ENCODE measurements around the gene PTPRZ1. TPM values are rescaled to one million over a fixed set of nuclear protein-coding genes. Genes with fewer than 3 reads are reported as not detected.

PTPRZ1 gene
- total RNA-seq (under 1 TPM; 0.09 to 0.17 TPM), polyA plus RNA-seq (under 1 TPM in 1 of 2 donors, not detected in 1; 0.07 TPM)

GRCh38 chr7:121872831-121873288 is at the start of gene PTPRZ1:
Gene PTPRZ1, plus strand, starts transcription at chr7:121873161. Its CDS starts 339 bp downstream, at chr7:121873500.
- DNase-seq (ENCODE audit: low spot score): peak; percentile 34
- H3K9me3 ChIP-seq (ENCODE audit: control insufficient read depth in 4 of 4, low read length in 3 of 4): no peaks in the 10 kb centered on the region
- 2% methylated on average over 49 of the region's 49 CpGs for WGBS
- TF ChIP-seq, protein P1, sequence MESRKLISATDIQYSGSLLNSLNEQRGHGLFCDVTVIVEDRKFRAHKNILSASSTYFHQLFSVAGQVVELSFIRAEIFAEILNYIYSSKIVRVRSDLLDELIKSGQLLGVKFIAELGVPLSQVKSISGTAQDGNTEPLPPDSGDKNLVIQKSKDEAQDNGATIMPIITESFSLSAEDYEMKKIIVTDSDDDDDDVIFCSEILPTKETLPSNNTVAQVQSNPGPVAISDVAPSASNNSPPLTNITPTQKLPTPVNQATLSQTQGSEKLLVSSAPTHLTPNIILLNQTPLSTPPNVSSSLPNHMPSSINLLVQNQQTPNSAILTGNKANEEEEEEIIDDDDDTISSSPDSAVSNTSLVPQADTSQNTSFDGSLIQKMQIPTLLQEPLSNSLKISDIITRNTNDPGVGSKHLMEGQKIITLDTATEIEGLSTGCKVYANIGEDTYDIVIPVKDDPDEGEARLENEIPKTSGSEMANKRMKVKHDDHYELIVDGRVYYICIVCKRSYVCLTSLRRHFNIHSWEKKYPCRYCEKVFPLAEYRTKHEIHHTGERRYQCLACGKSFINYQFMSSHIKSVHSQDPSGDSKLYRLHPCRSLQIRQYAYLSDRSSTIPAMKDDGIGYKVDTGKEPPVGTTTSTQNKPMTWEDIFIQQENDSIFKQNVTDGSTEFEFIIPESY (IDR thresholded peaks at IDR 0.05): no peak
- no peak for TF ChIP-seq HNF4A (conservative IDR thresholded peaks at IDR 0.05)
- TF ChIP-seq GABPA (IDR thresholded peaks at IDR 0.05 in 1 of 2, conservative IDR thresholded peaks at IDR 0.05 in 1 of 2): no peak
- no peak for TF ChIP-seq EGR1 (IDR thresholded peaks at IDR 0.05; ENCODE audit: low read depth in 2 of 2)
- TF ChIP-seq, protein P2, sequence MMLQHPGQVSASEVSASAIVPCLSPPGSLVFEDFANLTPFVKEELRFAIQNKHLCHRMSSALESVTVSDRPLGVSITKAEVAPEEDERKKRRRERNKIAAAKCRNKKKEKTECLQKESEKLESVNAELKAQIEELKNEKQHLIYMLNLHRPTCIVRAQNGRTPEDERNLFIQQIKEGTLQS (IDR thresholded peaks at IDR 0.05): no peak
- TF ChIP-seq YY1 (IDR thresholded peaks at IDR 0.05): no peak
- no peak for TF ChIP-seq REST (IDR thresholded peaks at IDR 0.05)
- H3K9ac ChIP-seq (ENCODE audit: low read depth in 1 of 2, low read length in 2 of 2): no peak within 1 kb of the TSS
- H3K27me3 ChIP-seq (ENCODE audit: control insufficient read depth in 4 of 4, insufficient read depth in 4 of 4, low read length in 3 of 4): peaks cover 0 to 10% (median 4%) of the 10 kb centered on the region in 4 donors
- H3K36me3 ChIP-seq (ENCODE audit: control insufficient read depth in 4 of 4, insufficient read depth in 3 of 4, low read depth in 1 of 4, low read length in 3 of 4): no peaks in the 10 kb centered on the region
- H3K4me1 ChIP-seq (ENCODE audit: control insufficient read depth in 4 of 4, insufficient read depth in 4 of 4, low read length in 3 of 4): peaks cover 2 to 20% (median 10%) of the 10 kb centered on the region in 4 donors
- H3K4me3 ChIP-seq (ENCODE audit: low read depth in 1 of 3, low read length in 3 of 3): peak within 1 kb of the TSS; percentile 59 to 64 (median 60)
- H3K27ac ChIP-seq (ENCODE audit: low read depth in 1 of 2, low read length in 2 of 2): no peak within 1 kb of the TSS

DNA sequence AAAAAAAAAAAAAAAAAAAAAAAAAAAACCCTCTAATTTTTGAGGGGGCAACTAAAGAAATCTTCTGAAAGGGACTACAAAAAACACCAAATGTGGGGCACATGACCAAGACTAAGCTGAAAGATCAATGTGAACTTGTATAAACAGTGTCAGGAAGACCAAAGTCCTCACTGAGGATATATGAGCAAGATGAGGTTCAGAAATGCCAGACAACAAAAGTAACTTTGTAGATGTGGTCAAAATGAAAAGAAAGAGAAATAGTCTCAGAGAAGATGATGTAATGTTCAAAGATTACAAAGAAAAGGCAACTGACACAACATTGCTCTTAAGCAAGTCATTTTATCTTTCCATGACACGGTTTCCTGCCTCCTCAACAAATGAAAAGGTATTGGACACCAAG is 48.7 kb upstream of the PTPRZ1 start:
- H3K4me3 ChIP-seq (ENCODE audit: low read depth in 1 of 3, low read length in 3 of 3): no peak overlapping the region
- DNase-seq (ENCODE audit: low spot score): no peak
- 62% methylated on average over 1 of the region's 1 CpG for WGBS
- no peaks in the 10 kb centered on the region for H3K9me3 ChIP-seq (ENCODE audit: control insufficient read depth in 4 of 4, low read length in 3 of 4)
- H3K27me3 ChIP-seq (ENCODE audit: control insufficient read depth in 4 of 4, insufficient read depth in 4 of 4, low read length in 3 of 4): no peaks in the 10 kb centered on the region
- H3K27ac ChIP-seq (ENCODE audit: low read depth in 1 of 2, low read length in 2 of 2): no peak overlapping the region
- H3K36me3 ChIP-seq (ENCODE audit: control insufficient read depth in 4 of 4, insufficient read depth in 3 of 4, low read depth in 1 of 4, low read length in 3 of 4): no peaks in the 10 kb centered on the region
- TF ChIP-seq FOXA2 (IDR thresholded peaks at IDR 0.05): no peak
- peak; percentile 49 to 56 for TF ChIP-seq HNF4A (conservative IDR thresholded peaks at IDR 0.05)
- no peaks in the 10 kb centered on the region for H3K4me1 ChIP-seq (ENCODE audit: control insufficient read depth in 4 of 4, insufficient read depth in 4 of 4, low read length in 3 of 4)
- no peak overlapping the region for H3K9ac ChIP-seq (ENCODE audit: low read depth in 1 of 2, low read length in 2 of 2)

DNA sequence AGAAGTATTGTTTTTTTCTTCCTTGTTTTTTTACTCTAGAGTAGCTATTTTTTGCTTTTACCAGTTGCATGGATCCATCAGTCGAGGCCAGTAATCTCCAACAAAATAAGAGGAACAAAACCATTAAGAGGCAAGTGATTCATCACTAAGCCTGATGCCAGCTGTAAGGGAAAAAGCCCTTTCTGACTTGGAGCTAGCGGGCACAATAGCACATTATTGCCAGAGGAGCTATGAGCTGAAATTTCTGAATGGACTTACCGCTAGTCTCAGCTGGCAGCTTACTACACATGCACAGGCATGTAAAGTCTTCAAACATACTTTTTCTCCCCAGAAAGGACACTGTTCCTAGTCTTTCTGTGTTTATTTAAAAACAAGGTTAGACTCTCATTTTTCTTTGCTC is 41.6 kb upstream of the PTPRZ1 start:
- 78% methylated on average over 3 of the region's 3 CpGs for WGBS
- no peak overlapping the region for H3K9ac ChIP-seq (ENCODE audit: low read depth in 1 of 2, low read length in 2 of 2)
- H3K9me3 ChIP-seq (ENCODE audit: control insufficient read depth in 4 of 4, low read length in 3 of 4): no peaks in the 10 kb centered on the region
- H3K4me1 ChIP-seq (ENCODE audit: control insufficient read depth in 4 of 4, insufficient read depth in 4 of 4, low read length in 3 of 4): no peaks in the 10 kb centered on the region
- DNase-seq (ENCODE audit: low spot score): no peak
- no peak overlapping the region for H3K27ac ChIP-seq (ENCODE audit: low read depth in 1 of 2, low read length in 2 of 2)
- H3K36me3 ChIP-seq (ENCODE audit: control insufficient read depth in 4 of 4, insufficient read depth in 3 of 4, low read depth in 1 of 4, low read length in 3 of 4): no peaks in the 10 kb centered on the region
- H3K27me3 ChIP-seq (ENCODE audit: control insufficient read depth in 4 of 4, insufficient read depth in 4 of 4, low read length in 3 of 4): no peaks in the 10 kb centered on the region
- no peak overlapping the region for H3K4me3 ChIP-seq (ENCODE audit: low read depth in 1 of 3, low read length in 3 of 3)
- TF ChIP-seq NR2F2 (IDR thresholded peaks at IDR 0.05) (no peak), EGR1 (IDR thresholded peaks at IDR 0.05; ENCODE audit: low read depth in 2 of 2) (no peak), CTCF (IDR thresholded peaks at IDR 0.05; ENCODE audit: low read depth, low read length, missing input control) (no peak), FOXA2 (IDR thresholded peaks at IDR 0.05) (no peak), SP1 (IDR thresholded peaks at IDR 0.05) (no peak), FOXA1 (IDR thresholded peaks at IDR 0.05) (no peak), RAD21 (IDR thresholded peaks at IDR 0.05) (no peak), HNF4A (conservative IDR thresholded peaks at IDR 0.05) (no peak), HNF4G (IDR thresholded peaks at IDR 0.05) (no peak)
